Superior temporal gyrus (tissue), 1 donor: ENCODE measurements around the gene PARVA.

Source experiments
- DNase-seq: peaks from one replicate; pipeline ENCODE4 v3.0.0-alpha.2; 2016; ENCODE audit errors: extremely low spot score

The PARVA gene

GRCh38 chr11:12554122-12554521, 176.8 kb downstream of the PARVA start:
- DNase-seq = no peak

DNA sequence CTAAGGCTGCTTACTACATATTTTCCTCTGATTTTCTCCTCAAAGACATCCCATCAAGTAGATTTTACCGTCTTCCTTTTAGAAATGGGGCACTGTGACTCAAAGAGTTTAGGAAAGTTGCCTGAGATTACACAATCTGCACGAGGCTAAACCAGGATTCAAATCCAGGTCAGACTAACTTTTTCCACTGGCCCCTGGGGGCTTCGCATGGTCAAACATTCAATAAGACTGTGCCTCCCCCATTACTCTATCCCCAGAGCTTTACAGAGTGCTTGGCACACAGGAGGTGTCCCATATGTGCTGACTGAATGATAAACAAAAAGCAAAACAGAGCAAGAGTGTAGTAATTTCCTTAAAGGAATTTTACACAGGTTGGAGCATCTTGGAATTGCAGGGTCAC, 178.8 kb downstream of the PARVA start:
- no peak for DNase-seq

GRCh38 chr11:12556788-12557384, 179.5 kb downstream of the PARVA start:
- DNase-seq = no peak

DNA sequence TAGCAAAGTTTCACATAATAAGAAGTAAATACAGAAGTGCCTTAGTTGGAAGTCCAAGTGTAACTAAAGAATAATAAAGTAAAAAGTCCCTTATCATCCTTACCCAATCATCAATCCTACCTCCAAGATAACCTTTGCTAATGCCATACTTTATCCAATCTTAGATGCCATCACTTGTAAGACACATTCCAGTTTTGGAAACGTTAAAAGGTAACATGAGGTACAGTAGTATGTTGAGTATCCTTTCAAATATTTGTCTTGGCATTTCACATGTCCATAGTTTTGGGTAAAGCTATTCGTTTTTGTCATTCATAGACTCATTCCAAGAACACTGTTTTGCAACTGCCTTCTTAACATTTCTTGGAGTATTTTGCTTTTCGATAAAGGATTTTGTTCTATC, 181.6 kb downstream of the PARVA start:
- DNase-seq = no peak

DNA sequence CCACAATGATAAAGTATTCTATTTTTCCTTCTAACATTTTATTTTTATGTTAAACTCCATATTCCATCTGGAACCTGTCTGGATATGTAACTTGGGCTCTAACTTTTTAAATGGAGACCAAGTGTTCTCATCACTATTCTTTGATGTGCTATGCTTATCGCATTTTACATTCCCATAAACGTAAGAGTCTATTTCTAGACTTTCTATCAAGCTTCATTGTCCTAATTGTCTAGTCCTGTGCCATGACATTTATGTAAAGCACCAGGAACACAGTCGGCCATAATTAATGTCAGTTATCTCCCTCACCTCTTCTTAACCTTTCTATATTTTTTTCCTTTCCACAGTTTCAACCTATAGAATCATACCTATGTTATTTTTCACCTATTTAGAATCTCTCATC, 183.0 kb downstream of the PARVA start:
- no peak for DNase-seq

- no peak for DNase-seq
These were observed 183.5 kb downstream of the PARVA start for GRCh38 chr11:12560861-12561260.

DNA sequence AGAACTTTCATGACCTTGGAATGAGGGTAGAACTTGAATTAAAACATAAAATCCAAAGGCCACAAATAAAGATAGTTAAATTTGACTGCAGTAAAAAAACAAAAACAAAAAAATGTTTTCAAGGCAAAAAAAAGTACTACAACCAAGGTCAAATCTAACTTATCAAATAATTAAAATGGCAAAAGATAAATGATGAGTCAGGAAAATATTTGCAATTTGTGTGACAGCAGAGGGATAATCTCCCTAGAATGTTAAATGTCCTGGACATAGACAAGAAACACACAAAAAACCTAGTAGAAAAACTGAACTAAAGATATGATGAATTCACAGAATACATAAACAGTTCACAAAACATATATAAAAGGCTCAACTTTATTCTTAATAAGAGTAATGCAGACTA, 186.6 kb downstream of the PARVA start:
- no peak for DNase-seq

DNA sequence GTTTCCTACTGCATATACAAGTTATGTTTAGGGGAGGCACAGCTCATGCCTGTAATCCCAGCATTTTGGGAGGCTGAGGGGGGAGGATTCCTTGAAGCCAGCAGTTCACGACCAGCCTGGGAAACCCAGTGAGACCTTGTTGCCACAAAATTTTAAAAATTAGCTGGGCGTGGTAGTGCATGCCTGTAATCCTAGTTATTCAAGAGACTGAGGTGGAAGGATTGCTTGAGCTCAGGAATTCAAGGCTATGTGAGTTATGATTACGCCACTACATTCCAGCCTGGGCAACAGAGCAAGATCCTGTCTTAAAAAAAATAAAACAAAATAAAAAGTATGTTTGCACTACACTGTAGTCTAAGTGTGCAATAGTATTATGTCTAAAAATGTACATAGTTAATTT, 188.0 kb downstream of the PARVA start:
- DNase-seq = no peak

GRCh38 chr11:12567746-12568460, 190.5 kb downstream of the PARVA start:
- no peak for DNase-seq

DNA sequence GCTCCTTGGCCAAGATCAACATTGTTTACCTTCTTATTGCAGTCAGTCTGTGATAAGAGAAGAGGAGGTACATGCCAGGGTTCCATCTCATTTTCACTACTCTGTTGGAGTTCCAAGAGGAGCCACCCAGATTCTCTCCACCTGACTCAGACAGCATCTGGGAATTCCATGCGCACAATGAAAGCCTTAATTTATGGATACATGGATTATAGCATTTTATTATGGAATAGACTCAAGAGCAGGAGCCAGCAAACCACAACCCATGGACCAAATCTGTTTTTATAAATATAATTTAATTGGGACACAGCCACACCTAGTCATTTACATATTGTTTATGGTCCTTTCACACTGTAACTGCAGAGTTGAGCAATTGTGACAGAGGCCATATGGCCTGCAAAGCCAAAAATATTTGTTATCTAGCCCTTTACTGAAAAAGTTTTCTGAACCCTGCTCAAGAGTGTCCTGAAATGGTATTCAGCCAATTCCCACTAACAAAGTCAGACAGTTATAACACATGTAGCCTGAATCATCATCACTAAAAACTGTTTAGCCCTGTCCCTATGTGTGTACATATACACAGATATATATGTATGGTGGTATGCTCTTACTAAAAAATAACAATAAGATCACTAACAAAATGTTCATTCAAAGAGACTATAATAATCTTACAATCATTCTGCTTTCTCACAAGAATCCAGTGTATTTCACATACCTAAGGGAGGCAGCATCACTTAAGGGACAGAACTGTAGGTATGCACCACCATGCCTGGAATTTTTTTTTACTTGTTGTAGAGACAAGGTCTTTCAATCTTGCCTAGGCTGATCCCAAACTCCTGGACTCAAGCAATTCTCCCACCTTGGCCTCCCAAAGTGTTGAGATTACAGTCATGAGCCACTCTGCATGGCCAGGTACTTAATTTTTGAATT, 192.4 kb downstream of the PARVA start:
- no peak for DNase-seq

DNA sequence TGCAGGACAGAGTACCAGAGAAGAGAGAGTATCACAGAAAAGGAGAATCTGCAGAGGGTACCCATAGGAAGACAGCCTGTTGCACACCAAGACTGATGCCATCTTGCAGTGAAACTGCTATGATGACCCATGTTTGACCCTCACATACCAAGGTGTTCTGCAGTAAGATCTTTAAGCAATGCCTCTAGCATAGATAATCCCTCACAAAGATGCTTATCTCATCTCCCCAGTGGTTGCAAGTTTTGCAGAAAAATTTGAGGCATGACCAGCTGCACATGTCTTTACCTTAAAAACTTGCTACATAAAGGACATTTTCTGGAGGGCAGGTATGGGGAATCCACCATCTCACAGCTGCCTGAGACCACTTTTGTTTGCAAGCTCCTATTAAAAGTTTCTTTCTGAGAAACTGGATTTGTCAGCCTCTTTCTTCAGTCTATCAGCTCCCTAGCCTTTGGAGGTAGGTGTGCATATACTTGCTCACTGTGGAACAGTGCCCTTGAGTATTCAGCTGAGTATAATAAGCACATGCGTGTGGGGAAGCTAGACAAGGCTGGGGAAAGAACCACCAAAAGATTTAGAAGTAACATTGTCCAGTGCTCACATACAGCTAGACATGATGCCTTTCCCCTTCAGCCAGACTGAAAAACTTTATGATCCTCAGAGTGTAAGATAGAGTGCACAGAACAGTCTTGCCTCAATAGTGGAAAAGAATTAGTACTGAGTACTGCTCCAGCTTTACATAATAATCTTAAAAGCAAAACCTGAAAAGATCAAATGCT, 196.5 kb downstream of the PARVA start:
- DNase-seq = no peak

DNA sequence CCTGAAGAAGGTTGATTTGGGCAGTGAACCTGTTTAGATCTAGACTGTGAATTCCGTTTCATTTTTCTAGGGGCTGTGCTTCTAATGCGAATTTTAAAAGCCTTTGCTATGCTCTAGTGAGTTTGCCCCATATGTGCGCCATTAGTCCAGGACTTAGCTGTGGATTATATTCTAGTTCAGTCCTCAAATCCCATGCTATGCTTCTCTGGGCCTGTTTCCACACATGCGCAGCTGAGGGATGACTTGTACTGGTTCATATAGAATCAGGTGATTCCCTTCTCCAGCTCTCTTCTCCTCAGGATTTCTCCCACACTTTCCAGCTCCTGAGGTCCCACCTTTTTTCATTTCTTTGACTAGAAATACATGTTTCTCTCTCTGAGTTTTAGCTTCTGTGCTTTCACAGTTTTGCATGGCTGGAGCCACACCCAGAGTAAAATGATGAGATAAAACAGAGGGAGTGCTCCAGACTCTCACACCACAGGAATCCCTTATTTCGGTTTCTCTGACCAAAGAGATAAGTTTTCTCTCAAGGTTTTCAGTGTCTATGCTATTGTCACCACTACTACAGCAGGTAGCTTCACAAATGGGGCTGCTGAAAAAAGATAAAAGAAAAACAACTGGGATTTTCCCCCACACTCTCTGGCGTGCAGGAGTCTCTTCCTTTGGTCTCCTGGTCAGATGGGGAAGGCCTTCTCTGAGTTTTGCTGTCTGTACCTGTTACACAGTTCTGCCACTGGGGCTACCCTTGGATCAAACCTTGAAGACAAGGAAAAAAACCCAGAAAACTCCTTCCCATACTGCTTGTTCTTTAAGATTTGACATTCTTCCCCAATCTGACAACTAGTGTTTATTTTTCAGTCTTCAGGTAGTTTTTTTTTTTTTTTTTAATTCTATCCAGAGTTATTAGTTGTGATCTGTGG, 200.6 kb downstream of the PARVA start:
- no peak for DNase-seq

- DNase-seq = no peak
These were observed 204.0 kb downstream of the PARVA start for GRCh38 chr11:12581416-12581815.

GRCh38 chr11:12581923-12582322, 204.6 kb downstream of the PARVA start:
- DNase-seq = no peak
